ENCODE data around the gene ST6GALNAC5. TPM values are rescaled to one million over a fixed set of nuclear protein-coding genes. Genes with fewer than 3 reads are reported as not detected.
"Not testable (repeated sequence)": the region's sequence is repeated elsewhere in the genome, so short reads cannot be mapped to it uniquely, and the experiment has no call there.

The ST6GALNAC5 gene
- total RNA-seq (42.5 TPM), polyA plus RNA-seq (10.9 TPM)

DNA sequence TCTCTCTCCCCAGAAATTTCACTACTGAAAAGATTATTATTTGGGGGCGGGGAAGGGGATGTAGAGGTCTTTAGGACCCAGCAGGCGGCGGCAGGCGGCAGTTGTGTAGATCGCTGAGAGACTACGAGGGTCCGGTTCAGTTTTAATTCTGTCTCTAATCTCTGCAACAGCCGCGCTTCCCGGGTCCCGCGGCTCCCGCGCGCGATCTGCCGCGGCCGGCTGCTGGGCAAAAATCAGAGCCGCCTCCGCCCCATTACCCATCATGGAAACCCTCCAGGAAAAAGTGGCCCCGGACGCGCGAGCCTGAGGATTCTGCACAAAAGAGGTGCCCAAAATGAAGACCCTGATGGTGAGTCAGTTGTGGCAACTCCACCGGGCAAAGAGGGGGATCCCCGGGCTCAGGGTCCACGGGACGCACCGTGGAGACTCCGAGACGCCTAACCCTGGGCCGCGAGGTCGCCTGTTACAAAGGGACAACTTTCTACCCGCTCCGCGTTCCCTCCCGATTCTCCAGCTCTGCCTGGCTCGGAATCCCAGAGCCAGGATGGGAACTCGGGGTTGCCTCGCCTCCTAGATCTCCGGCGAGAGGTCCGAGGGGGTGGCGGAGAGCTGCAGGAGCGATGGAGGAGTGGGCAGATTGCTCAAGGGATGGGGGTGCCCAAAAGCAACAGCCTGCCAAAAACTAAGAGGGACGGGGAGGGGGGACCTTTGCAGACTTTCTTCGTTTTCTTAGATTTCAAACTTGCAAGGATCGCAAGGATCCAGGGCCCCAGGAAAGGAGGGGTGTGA, at the start of gene ST6GALNAC5:
Gene ST6GALNAC5, plus strand, starts transcription at position 139 of the 789 bp plus-strand sequence.
- Histone ChIP-seq H3K27ac (ENCODE audit: low read depth) (no peak within 1 kb of the TSS), H3K36me3 (ENCODE audit: insufficient read depth) (no peaks in the 10 kb centered on the region), H3K4me3 (ENCODE audit: low read depth, low read length) (peak within 1 kb of the TSS; percentile 45), H3K4me1 (ENCODE audit: insufficient read depth) (no peaks in the 10 kb centered on the region)
- WGBS, result under 1% methylated on average over 50 of the region's 50 CpGs
- no peak for DNase-seq (ENCODE audit: extremely low spot score)

DNA sequence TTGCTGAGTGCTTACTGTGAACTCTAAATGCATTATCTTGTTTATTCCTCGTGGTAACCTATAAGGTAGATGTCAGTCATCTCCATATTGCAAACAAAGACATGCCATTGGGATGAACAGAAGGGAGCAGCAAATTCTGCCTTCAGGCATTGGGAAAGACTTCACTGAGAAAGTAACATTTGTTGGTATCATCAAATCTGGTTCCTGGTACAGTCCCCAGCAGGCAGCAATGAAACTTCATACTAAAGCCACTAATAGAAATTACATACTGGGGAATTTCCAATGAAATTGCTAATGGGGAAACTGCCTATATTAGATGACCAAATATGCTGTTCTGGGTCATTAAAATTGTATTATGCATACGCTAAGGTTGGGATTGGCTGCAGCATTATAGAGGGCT, 47.3 kb upstream of the ST6GALNAC5 start:
- H3K4me1 ChIP-seq (ENCODE audit: insufficient read depth), result no peaks in the 10 kb centered on the region
- no peaks in the 10 kb centered on the region for H3K36me3 ChIP-seq (ENCODE audit: insufficient read depth)
- no peak overlapping the region for H3K4me3 ChIP-seq (ENCODE audit: low read depth, low read length)
- WGBS, result 83% methylated on average over 2 of the region's 2 CpGs
- H3K27ac ChIP-seq (ENCODE audit: low read depth), result no peak overlapping the region
- no peak for DNase-seq (ENCODE audit: extremely low spot score)

DNA sequence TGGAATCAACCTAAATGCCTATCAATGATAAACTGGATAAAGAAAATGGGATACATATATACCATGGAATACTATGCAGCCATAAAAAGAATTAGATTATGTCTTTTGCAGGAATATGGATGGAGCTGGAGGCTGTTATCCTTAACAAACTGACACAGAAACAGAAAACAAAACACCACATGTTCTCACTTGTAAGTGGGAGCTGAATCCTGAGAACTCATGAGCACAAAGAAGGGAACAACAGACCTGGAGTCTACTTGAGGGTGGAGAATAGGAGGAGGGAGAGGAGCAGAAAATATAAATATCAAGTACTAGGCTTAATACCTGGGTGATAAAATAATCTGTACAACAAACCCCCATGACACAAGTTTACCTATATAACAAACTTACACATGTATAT, 44.3 kb upstream of the ST6GALNAC5 start:
- DNase-seq (ENCODE audit: extremely low spot score); H3K4me3 ChIP-seq (ENCODE audit: low read depth, low read length); H3K27ac ChIP-seq (ENCODE audit: low read depth); H3K36me3 ChIP-seq (ENCODE audit: insufficient read depth); H3K4me1 ChIP-seq (ENCODE audit: insufficient read depth): not testable (repeated sequence)

DNA sequence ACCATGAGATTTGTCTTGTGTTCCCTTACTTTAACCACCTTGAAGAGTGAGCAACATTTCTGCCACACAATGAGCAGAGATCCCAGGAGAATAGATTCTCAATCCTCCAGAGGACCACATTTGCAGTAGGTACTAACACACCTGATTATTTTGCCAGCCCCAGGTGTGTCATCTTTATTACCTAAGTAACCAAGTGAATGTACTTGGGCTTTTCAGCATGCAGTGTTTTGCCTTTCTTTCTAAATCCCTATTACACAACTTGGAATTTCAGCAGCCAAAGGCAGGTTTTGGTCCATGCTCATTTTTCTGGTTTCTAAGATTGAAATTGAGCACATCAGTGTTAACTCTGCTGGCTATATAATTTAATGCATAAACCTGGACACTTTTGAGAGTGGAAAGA, 43.2 kb upstream of the ST6GALNAC5 start:
- Histone ChIP-seq H3K4me1 (ENCODE audit: insufficient read depth) (no peaks in the 10 kb centered on the region), H3K36me3 (ENCODE audit: insufficient read depth) (no peaks in the 10 kb centered on the region), H3K27ac (ENCODE audit: low read depth) (no peak overlapping the region)

DNA sequence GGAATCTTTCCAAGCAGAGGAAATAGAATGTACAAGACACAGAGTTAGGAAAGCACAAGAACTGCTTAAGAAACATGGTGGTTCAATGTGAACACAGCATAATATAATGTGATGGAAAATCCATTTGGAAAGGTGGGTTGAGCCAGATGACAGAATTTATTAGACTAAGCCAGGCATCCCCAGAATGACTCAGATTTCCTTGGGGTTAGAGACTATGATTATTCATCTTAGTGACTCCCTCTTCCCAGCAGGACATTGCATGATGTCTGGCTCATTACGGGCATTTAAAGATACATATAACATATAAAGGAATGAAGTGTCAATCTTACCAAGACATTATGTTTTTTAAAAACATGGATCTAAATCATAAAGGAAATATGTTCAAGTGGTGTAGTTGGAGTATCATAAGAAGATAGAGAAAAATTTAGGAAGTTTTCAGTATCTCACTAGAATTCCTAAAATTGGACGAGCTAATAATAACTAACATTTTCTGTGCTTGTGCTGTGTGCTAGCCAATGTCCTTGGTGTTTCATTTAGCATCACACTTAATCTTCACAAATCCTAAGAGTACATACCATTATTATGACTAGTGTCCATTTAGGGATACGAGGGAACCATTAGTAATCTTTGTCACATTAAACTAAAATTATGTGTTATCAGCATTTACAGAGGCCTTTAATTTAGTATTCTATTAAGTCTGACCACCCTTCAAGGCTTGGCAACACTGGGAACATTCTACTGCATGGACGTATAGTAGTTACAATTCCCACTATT, 41.0 kb upstream of the ST6GALNAC5 start:
- no peak for DNase-seq (ENCODE audit: extremely low spot score)
- Histone ChIP-seq H3K36me3 (ENCODE audit: insufficient read depth) (no peaks in the 10 kb centered on the region), H3K4me3 (ENCODE audit: low read depth, low read length) (no peak overlapping the region), H3K27ac (ENCODE audit: low read depth) (no peak overlapping the region), H3K4me1 (ENCODE audit: insufficient read depth) (no peaks in the 10 kb centered on the region)
- 53% methylated on average over 4 of the region's 4 CpGs for WGBS

More for the DNA sequence above, 43.2 kb upstream of the ST6GALNAC5 start:
- no peak overlapping the region for H3K4me3 ChIP-seq (ENCODE audit: low read depth, low read length)
- DNase-seq (ENCODE audit: extremely low spot score), result no peak

DNA sequence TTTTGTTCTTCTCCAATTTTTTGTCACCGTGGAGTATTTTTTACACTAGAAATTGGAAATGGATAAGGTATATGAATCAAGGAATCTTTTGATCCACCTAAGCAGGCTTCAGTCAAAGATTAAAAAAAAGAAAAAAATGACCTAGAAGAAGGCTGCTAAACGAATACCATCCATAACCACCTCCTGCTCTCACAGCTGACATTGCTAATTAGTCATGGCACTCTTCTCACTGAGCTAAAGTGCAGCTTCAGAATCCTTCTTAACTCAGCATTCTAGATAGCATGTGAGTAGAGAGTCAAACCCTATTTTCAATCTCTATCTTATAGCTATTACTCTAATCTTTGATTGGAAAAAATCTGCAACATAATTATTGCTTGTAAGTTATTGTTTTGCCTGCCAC, 40.2 kb upstream of the ST6GALNAC5 start:
- Histone ChIP-seq H3K27ac (ENCODE audit: low read depth) (no peak overlapping the region), H3K4me3 (ENCODE audit: low read depth, low read length) (no peak overlapping the region), H3K4me1 (ENCODE audit: insufficient read depth) (no peaks in the 10 kb centered on the region), H3K36me3 (ENCODE audit: insufficient read depth) (no peaks in the 10 kb centered on the region)
- no peak for DNase-seq (ENCODE audit: extremely low spot score)
- WGBS, result 80% methylated on average over 2 of the region's 2 CpGs

DNA sequence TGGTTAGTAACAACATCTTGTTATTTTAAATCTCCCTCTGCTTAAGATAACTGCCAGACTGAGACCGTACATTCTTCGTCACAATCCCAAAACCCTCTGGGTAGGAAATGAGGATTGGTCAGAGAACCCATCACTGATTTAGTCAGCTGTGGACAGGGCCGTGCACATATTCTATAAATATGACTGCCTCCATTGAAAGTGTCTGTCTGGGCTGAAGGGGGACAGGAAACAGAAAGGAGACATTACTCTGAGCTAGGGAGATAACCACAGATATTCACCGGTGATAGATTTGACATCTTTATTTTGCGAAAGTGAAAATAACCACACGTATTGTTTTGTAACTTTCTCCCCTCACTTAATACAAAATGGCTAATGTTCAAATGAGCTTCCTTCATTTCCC, 36.9 kb upstream of the ST6GALNAC5 start:
- no peak overlapping the region for H3K4me3 ChIP-seq (ENCODE audit: low read depth, low read length)
- no peak overlapping the region for H3K27ac ChIP-seq (ENCODE audit: low read depth)

DNA sequence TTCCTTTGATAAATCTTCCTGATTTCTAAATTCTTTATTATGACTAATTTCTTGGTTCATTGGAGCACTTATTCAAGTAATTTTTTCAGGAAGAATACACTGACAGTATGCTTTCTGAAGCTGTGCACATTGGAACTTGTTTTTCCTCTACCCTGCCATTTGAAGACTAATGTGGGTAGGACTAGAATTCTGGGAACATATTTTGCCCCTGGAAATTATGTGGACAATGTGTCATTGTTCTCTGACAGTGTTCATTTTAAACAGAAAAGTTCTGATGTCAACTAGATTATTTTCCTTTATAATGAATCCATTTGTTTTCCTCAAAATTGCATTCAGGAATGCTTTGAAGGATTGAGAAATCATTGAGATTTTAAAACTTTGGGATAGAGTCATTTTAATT, 34.8 kb upstream of the ST6GALNAC5 start:
- Histone ChIP-seq H3K4me1 (ENCODE audit: insufficient read depth) (no peaks in the 10 kb centered on the region), H3K4me3 (ENCODE audit: low read depth, low read length) (no peak overlapping the region), H3K27ac (ENCODE audit: low read depth) (no peak overlapping the region), H3K36me3 (ENCODE audit: insufficient read depth) (no peaks in the 10 kb centered on the region)
- DNase-seq (ENCODE audit: extremely low spot score), result no peak

More for the DNA sequence above, 36.9 kb upstream of the ST6GALNAC5 start:
- WGBS, result 52% methylated on average over 6 of the region's 6 CpGs
- no peaks in the 10 kb centered on the region for H3K36me3 ChIP-seq (ENCODE audit: insufficient read depth)
- H3K4me1 ChIP-seq (ENCODE audit: insufficient read depth), result no peaks in the 10 kb centered on the region
- no peak for DNase-seq (ENCODE audit: extremely low spot score)

DNA sequence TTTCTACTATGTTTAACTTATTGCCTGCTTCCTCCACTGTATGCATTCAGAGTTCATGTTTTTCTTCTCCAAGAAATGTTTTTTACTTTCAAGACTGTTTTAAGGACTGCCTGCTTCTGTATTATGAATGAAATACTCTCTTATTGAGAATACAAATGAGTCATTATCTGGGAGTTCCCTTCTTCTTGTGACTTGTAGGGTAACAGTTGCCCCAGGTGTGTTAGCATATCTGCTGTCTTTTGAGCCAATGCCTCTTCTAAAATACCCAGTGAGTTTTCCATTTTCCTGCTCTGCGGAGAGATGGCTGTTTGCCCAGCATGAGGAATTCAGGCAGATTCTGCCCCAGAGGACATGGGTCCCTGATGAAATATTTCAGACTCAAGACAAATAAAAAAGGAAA, 34.1 kb upstream of the ST6GALNAC5 start:
- no peaks in the 10 kb centered on the region for H3K4me1 ChIP-seq (ENCODE audit: insufficient read depth)
- no peak overlapping the region for H3K4me3 ChIP-seq (ENCODE audit: low read depth, low read length)
- H3K27ac ChIP-seq (ENCODE audit: low read depth), result no peak overlapping the region
- no peak for DNase-seq (ENCODE audit: extremely low spot score)
- no peaks in the 10 kb centered on the region for H3K36me3 ChIP-seq (ENCODE audit: insufficient read depth)
- WGBS, result 86% methylated on average over 1 of the region's 1 CpG

DNA sequence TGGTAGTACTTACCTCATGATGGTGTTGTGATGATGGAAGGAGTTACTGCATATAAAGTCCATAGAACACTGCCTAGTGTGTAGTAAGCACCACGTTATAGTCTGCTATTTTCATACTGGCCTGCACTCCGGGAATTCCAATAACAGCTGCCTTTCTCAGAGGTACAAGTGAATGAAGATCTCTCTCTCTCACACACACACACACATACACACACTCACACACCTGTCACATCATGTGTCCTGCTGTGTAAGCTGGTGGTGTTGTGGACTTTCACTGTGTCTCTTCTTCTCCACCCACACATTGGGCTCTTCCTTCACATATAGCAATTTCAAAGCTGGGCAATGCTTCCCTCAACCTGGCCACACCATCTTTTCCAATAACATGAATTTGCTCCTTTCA, 33.4 kb upstream of the ST6GALNAC5 start:
- no peak overlapping the region for H3K27ac ChIP-seq (ENCODE audit: low read depth)
- WGBS, result 84% methylated on average over 2 of the region's 2 CpGs

DNA sequence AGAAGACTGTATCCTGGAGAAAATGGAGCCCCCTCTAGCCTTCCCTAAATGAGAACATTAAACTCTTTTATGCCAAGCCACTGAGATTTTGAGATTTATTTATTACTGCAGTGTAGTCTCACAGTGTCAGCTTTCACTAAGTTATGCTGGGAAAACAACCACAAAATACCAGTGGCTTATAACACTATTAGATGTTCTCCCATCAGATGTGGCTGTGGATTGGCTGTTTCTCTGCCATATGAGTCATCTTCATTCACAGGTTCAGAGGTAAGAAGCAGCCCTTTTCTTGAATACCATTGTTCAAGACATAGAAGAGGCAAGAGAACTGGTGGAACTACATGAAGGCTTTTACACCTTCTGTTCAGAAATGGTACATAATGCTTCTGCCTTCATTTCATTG, 32.1 kb upstream of the ST6GALNAC5 start:
- H3K27ac ChIP-seq (ENCODE audit: low read depth), result no peak overlapping the region
- no peaks in the 10 kb centered on the region for H3K36me3 ChIP-seq (ENCODE audit: insufficient read depth)
- H3K4me3 ChIP-seq (ENCODE audit: low read depth, low read length), result no peak overlapping the region
- H3K4me1 ChIP-seq (ENCODE audit: insufficient read depth), result no peaks in the 10 kb centered on the region
- DNase-seq (ENCODE audit: extremely low spot score), result no peak

More for the DNA sequence above, 33.4 kb upstream of the ST6GALNAC5 start:
- no peak for DNase-seq (ENCODE audit: extremely low spot score)
- Histone ChIP-seq H3K4me3 (ENCODE audit: low read depth, low read length) (no peak overlapping the region), H3K36me3 (ENCODE audit: insufficient read depth) (no peaks in the 10 kb centered on the region), H3K4me1 (ENCODE audit: insufficient read depth) (no peaks in the 10 kb centered on the region)

DNA sequence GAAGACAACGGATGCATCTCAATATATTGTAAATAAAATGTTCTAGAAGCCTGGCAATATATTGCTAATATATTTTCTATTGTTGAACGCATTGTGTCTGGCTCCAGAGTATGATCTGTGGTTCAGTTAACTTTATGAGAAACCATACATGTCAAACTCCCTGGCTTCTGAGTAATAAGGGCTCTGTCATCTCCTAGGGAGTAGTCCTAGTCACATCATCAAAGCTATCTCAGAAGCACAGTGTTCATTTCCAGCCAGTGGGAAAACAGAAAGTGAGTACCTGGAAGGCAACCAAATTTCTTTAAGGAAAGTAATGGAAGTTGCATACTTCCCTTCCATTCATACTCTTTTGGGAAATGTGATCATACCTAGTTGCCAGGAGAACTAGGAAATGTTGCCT, 27.0 kb upstream of the ST6GALNAC5 start:
- 92% methylated on average over 2 of the region's 2 CpGs for WGBS
- H3K36me3 ChIP-seq (ENCODE audit: insufficient read depth), result no peaks in the 10 kb centered on the region
- H3K27ac ChIP-seq (ENCODE audit: low read depth), result no peak overlapping the region
- H3K4me3 ChIP-seq (ENCODE audit: low read depth, low read length), result no peak overlapping the region
- DNase-seq (ENCODE audit: extremely low spot score), result no peak
- H3K4me1 ChIP-seq (ENCODE audit: insufficient read depth), result no peaks in the 10 kb centered on the region

DNA sequence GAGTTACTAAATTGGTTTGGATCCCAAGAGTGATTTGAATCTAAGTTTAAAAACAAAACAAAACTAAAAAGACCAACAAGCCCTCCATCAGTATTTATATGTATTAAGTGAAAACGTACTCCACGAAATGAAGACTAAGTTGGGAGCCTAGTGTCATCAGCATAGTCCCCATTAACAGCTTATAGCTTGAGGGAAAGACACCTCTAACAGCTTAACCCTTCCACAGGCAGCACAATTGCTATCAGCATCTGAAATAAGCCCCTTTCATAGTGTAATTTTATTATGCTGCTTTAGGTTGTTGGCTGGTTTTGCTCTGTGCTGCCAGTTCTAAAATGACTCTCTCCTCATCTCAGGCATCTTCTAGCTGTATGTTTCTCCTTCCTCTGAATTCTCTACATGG, 25.8 kb upstream of the ST6GALNAC5 start:
- WGBS, result 53% methylated on average over 2 of the region's 2 CpGs
- H3K27ac ChIP-seq (ENCODE audit: low read depth), result no peak overlapping the region

DNA sequence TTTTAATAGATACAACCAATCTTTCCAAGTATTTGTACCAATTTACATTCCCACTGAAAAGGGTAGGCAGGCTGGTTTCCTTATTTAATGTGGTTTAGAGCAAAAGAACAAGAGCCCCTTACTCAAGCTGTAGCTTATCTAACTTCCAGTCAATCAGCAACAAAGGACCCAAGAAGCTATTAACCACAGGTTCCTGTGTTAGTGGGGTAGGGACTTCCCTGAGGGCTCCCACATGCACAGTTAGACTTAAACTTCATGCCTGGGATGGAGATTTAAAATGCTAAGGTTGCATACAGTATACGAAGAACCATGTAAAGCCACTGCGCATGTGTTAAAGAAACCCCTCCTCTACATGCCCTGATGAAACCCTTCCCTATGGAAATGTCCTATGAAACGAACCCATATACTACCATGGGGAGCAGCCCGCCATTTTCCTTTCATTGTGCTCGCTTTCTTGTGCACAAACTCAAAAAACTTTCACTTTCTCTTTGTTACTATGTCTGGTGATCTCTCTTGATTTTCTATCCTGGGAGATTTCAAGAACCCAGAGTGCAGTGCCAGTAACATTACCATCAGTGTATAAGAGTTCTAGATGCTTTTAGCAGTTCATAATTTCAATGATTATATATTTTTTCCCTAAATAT, 23.3 kb upstream of the ST6GALNAC5 start:
- no peaks in the 10 kb centered on the region for H3K4me1 ChIP-seq (ENCODE audit: insufficient read depth)
- WGBS, result 96% methylated on average over 5 of the region's 5 CpGs
- no peak overlapping the region for H3K4me3 ChIP-seq (ENCODE audit: low read depth, low read length)
- H3K27ac ChIP-seq (ENCODE audit: low read depth), result no peak overlapping the region
- no peaks in the 10 kb centered on the region for H3K36me3 ChIP-seq (ENCODE audit: insufficient read depth)
- DNase-seq (ENCODE audit: extremely low spot score), result no peak

More for the DNA sequence above, 25.8 kb upstream of the ST6GALNAC5 start:
- no peak for DNase-seq (ENCODE audit: extremely low spot score)
- no peak overlapping the region for H3K4me3 ChIP-seq (ENCODE audit: low read depth, low read length)
- H3K36me3 ChIP-seq (ENCODE audit: insufficient read depth), result no peaks in the 10 kb centered on the region
- H3K4me1 ChIP-seq (ENCODE audit: insufficient read depth), result no peaks in the 10 kb centered on the region
